ENCODE measurements around the gene LHFPL6.

Gene LHFPL6

GRCh38 chr13:39310961-39311360 lies 292.0 kb downstream of the LHFPL6 start:
- DNase-seq, result no peak

GRCh38 chr13:39306639-39307589 lies 296.1 kb downstream of the LHFPL6 start:
- no peak for DNase-seq

- DNase-seq, result no peak
These were observed 300.2 kb downstream of the LHFPL6 start for GRCh38 chr13:39302820-39303219.

GRCh38 chr13:39298951-39299350 lies 304.0 kb downstream of the LHFPL6 start:
- DNase-seq, result no peak

- no peak for DNase-seq
These were observed 305.3 kb downstream of the LHFPL6 start for GRCh38 chr13:39297664-39298171.

- no peak for DNase-seq
These were observed 306.0 kb downstream of the LHFPL6 start for GRCh38 chr13:39297023-39297422.

- DNase-seq, result no peak
These were observed 306.8 kb downstream of the LHFPL6 start for GRCh38 chr13:39296193-39296592.

Measured in amygdala (tissue), 56 donors.